OCI-LY3 (cell line): ENCODE measurements around the gene C21orf58.

Experiments used
- H2AFZ ChIP-seq: fragments of 200-600, 300-600 bp; shearing (Covaris generic); 2 replicates; pipeline ENCODE4 v1.6.0; 2014; ENCODE audit warnings: antibody characterized with exemption, low read depth, low read length
- H3K27ac ChIP-seq: fragments of 200-600, 300-600 bp; sonication (generic); 2 replicates; pipeline ENCODE4 v1.5.1; 2014; ENCODE audit warnings: mild to moderate bottlenecking, low read length, moderate library complexity, mixed read lengths
- H3K27me3 ChIP-seq: fragments of 200-600, 300-600 bp; sonication (generic); 2 replicates; pipeline ENCODE4 v1.6.1; 2014; ENCODE audit warnings: low read depth, low read length, mixed read lengths
- H3K36me3 ChIP-seq: fragments of 200-600, 300-600 bp; sonication (generic); replicated peaks from 2 replicates; pipeline ENCODE3; 2014; ENCODE audit warnings: low read depth, low read length, mixed read lengths
- H3K4me1 ChIP-seq: fragments of 300-600, 200-600 bp; sonication (generic); 2 replicates; pipeline ENCODE4 v1.6.1; 2014; ENCODE audit warnings: low read length, mixed read lengths
- H3K4me2 ChIP-seq: fragments of 200-600, 300-600 bp; sonication (generic); 2 replicates; pipeline ENCODE4 v1.6.1; 2014; ENCODE audit warnings: low read length, mixed read lengths
- H3K4me3 ChIP-seq: fragments of 300-600, 200-600 bp; sonication (generic); 2 replicates; pipeline ENCODE4 v1.5.1; 2014; ENCODE audit warnings: antibody characterized with exemption, mild to moderate bottlenecking, low read length, moderate library complexity
- H3K79me2 ChIP-seq: fragments of 300-600, 200-600 bp; shearing (Covaris generic); 2 replicates; pipeline ENCODE4 v1.6.1; 2014; ENCODE audit warnings: mild to moderate bottlenecking, low read length, mixed read lengths
- H3K9ac ChIP-seq: fragments of 300-600, 200-600 bp; shearing (Covaris generic); 2 replicates; pipeline ENCODE4 v1.6.0; 2014; ENCODE audit warnings: mild to moderate bottlenecking, low read length, moderate library complexity
- H3K9me3 ChIP-seq: fragments of 200-600, 300-600 bp; shearing (Covaris generic); 2 replicates; pipeline ENCODE4 v1.6.1; 2014; ENCODE audit warnings: low read length, mixed read lengths; ENCODE audit not compliant: insufficient read depth
- H4K20me1 ChIP-seq: fragments of 200-600, 300-600 bp; sonication (generic); 2 replicates; pipeline ENCODE4 v1.6.1; 2016; ENCODE audit warnings: low read length, mixed read lengths; ENCODE audit not compliant: insufficient read depth
- EZH2phosphoT487 ChIP-seq: fragments of 200-600 bp; shearing (Covaris generic); IDR thresholded peaks from 2 replicates; pipeline ENCODE4 v1.6.1; 2018; ENCODE audit warnings: antibody characterized with exemption, mixed run types, low read depth
- TF ChIP-seq, protein P1 (sequence below): fragments of 200-600, 300-600 bp; sonication (generic); IDR thresholded peaks from 2 replicates; pipeline ENCODE4 v1.5.1; 2014; ENCODE audit warnings: antibody characterized with exemption, low read length, low read depth

C21orf58 gene

DNA sequence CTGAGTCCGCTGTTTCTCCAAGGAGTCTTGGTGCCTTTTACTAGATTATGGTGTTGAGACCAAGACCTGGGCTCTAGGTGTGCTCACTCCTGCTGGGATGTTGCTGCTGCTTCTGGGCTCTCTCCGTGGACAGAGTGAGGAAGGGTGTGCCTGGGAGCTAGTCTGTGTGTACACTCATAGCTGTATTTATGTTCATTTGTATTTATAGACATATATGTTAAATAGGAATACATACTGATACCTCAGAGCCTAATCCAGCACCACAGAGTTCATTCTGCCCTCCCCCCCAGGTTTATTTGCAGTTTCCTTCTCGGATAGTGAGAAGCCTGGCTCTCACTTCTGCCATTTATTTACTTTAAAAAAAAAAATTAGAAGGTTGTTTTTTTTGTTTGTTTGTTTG is 12.9 kb upstream of the C21orf58 start:
- Histone ChIP-seq H3K27ac (no peak overlapping the region), H3K4me2 (no peak overlapping the region), H3K9me3 (no peaks in the 10 kb centered on the region), H4K20me1 (no peaks in the 10 kb centered on the region), H3K79me2 (peaks cover 2% of the 10 kb centered on the region; the same call in 1 of the 2 replicates), H3K4me1 (no peaks in the 10 kb centered on the region), H3K27me3 (no peaks in the 10 kb centered on the region), H3K36me3 (peaks cover 14% of the 10 kb centered on the region), H3K4me3 (no peak overlapping the region), H3K9ac (no peak overlapping the region), H2AFZ (no peak overlapping the region)
- no peak for TF ChIP-seq EZH2phosphoT487
- TF ChIP-seq, protein P1, sequence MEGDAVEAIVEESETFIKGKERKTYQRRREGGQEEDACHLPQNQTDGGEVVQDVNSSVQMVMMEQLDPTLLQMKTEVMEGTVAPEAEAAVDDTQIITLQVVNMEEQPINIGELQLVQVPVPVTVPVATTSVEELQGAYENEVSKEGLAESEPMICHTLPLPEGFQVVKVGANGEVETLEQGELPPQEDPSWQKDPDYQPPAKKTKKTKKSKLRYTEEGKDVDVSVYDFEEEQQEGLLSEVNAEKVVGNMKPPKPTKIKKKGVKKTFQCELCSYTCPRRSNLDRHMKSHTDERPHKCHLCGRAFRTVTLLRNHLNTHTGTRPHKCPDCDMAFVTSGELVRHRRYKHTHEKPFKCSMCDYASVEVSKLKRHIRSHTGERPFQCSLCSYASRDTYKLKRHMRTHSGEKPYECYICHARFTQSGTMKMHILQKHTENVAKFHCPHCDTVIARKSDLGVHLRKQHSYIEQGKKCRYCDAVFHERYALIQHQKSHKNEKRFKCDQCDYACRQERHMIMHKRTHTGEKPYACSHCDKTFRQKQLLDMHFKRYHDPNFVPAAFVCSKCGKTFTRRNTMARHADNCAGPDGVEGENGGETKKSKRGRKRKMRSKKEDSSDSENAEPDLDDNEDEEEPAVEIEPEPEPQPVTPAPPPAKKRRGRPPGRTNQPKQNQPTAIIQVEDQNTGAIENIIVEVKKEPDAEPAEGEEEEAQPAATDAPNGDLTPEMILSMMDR, result no peak

DNA sequence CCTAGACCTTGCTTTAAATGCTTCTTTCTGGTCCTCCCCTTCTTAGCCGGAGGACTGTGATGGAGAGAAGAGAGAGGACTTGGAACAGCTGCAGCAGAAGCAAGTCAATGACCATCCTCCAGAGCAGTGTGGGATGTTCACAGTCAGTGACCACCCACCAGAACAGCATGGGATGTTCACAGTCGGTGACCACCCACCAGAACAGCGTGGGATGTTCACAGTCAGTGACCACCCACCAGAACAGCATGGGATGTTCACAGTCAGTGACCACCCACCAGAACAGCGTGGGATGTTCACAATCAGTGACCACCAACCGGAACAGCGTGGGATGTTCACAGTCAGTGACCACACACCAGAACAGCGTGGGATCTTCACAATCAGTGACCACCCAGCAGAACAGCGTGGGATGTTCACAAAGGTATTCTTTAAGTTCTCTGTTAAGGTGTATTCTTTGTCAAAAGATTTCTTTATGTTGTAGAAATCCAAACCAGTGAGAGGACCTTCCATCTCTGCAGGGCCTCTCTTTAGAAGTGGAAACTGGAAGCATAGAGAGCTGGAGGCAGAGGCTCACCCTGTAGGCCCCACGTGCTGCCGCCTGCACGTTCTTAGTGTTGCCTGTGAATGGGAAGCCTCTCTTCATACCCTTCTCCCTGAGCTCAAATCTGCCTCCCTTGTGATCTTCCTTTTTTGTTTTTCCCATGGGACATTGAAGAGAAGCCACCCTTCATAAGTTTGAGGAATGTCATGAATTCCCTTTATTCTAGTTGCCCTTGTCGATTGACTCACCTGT is 10.9 kb upstream of the C21orf58 start:
- Histone ChIP-seq H3K4me2 (no peak overlapping the region), H3K9ac (no peak overlapping the region), H3K36me3 (peaks cover 14% of the 10 kb centered on the region), H3K27me3 (no peaks in the 10 kb centered on the region), H3K4me3 (no peak overlapping the region), H4K20me1 (no peaks in the 10 kb centered on the region), H2AFZ (no peak overlapping the region), H3K9me3 (no peaks in the 10 kb centered on the region), H3K27ac (no peak overlapping the region), H3K4me1 (no peaks in the 10 kb centered on the region), H3K79me2 (no peaks in the 10 kb centered on the region)
- TF ChIP-seq, protein P1, result no peak
- no peak for TF ChIP-seq EZH2phosphoT487

- H3K4me1 ChIP-seq, result peaks cover 9% of the 10 kb centered on the region
- no peak overlapping the region for H3K4me3 ChIP-seq
- no peaks in the 10 kb centered on the region for H3K9me3 ChIP-seq
- no peaks in the 10 kb centered on the region for H3K27me3 ChIP-seq
- H2AFZ ChIP-seq, result no peak overlapping the region
- H3K36me3 ChIP-seq, result peaks cover 10% of the 10 kb centered on the region
- TF ChIP-seq, protein P1, result no peak
- TF ChIP-seq EZH2phosphoT487, result no peak
- no peaks in the 10 kb centered on the region for H4K20me1 ChIP-seq
- H3K79me2 ChIP-seq, result peaks cover 34% of the 10 kb centered on the region
- H3K4me2 ChIP-seq, result no peak overlapping the region
- H3K9ac ChIP-seq, result no peak overlapping the region
- no peak overlapping the region for H3K27ac ChIP-seq
Measured at GRCh38 chr21:46329796-46330195, 6.1 kb upstream of the C21orf58 start.

DNA sequence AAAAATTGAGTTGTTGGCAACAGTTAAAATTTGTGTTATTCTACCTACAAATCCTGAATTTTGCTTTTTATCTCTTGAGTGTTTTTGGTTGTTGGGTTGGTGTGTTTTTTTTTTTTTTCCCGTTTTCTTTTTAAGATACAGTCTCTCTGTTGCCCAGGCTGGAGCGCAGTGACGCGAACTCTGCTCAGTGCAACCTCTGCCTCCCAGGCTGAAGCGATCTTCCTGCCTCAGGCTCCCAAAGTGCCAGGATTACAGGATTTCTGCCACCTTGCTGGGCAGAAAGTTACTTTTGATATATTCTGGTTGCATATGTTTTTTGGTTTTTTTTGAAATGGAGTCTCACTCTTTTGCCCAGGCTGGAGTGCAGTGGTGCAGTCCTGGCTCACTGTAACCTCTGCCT is 4.5 kb upstream of the C21orf58 start:
- Histone ChIP-seq H3K79me2 (peaks cover 41% of the 10 kb centered on the region), H3K36me3 (peaks cover 11% of the 10 kb centered on the region), H3K4me1 (peaks cover 9% of the 10 kb centered on the region), H3K27ac (no peak overlapping the region), H3K27me3 (no peaks in the 10 kb centered on the region), H3K9me3 (no peaks in the 10 kb centered on the region), H4K20me1 (no peaks in the 10 kb centered on the region), H3K9ac (no peak overlapping the region), H3K4me3 (no peak overlapping the region), H2AFZ (no peak overlapping the region), H3K4me2 (no peak overlapping the region)
- no peak for TF ChIP-seq EZH2phosphoT487
- TF ChIP-seq, protein P1, result no peak
